ENCODE measurements around the gene TSEN54.

TSEN54 gene

GRCh38 chr17:75515496-75516254, 653 bp upstream of the TSEN54 start, which contains the start of gene CASKIN2:
TSS of gene CASKIN2 (minus strand) at chr17:75515537. CDS start at chr17:75513804, 1,733 bp downstream.
- H4K20me1 ChIP-seq (ENCODE audit: insufficient read depth, low read length): no peaks in the 10 kb centered on the region

GRCh38 chr17:75516619-75517296, 430 bp downstream of the TSEN54 start:
- Histone ChIP-seq H3K79me2 (ENCODE audit: low read length) (peaks cover 17% of the 10 kb centered on the region), H3K9ac (ENCODE audit: low read length) (peak overlapping the region; percentile 66; the same call in 1 of the 2 replicates), H3F3A (ENCODE audit: insufficient read depth, low read length) (peaks cover 7% of the 10 kb centered on the region; the same call in 1 of the 2 replicates), H3K9me2 (replicated peaks; ENCODE audit: insufficient read depth, low read length) (no peaks in the 10 kb centered on the region), H3K4me1 (ENCODE audit: low read length) (peaks cover 13% of the 10 kb centered on the region), H3K27me3 (replicated peaks; ENCODE audit: insufficient read depth, low read length) (no peaks in the 10 kb centered on the region), H3K36me3 (replicated peaks; ENCODE audit: insufficient read depth, low read length) (no peaks in the 10 kb centered on the region), H4K20me1 (ENCODE audit: insufficient read depth, low read length) (no peaks in the 10 kb centered on the region), H2AFZ (ENCODE audit: low read length) (peak overlapping the region; percentile 60), H3K4me2 (ENCODE audit: low read depth, low read length) (peak overlapping the region; percentile 76), H3K4me3 (ENCODE audit: low read length) (peak overlapping the region; percentile 93), H3K9me3 (replicated peaks; ENCODE audit: insufficient read depth, low read length) (no peaks in the 10 kb centered on the region), H3K27ac (ENCODE audit: low read length) (peak overlapping the region; percentile 37; the same call in 1 of the 2 replicates)
- TF ChIP-seq EZH2 (optimal IDR thresholded peaks at IDR 0.05; ENCODE audit: low read depth, low read length) (no peak), CTCF (IDR thresholded peaks at IDR 0.05; ENCODE audit: low read length) (no peak), EZH2phosphoT487 (IDR thresholded peaks at IDR 0.05; ENCODE audit: low read length) (no peak)
- peak; percentile 23 for DNase-seq

More at GRCh38 chr17:75515496-75516254, 653 bp upstream of the TSEN54 start, which contains the start of gene CASKIN2:
- TF ChIP-seq EZH2 (optimal IDR thresholded peaks at IDR 0.05; ENCODE audit: low read depth, low read length) (no peak), EZH2phosphoT487 (IDR thresholded peaks at IDR 0.05; ENCODE audit: low read length) (no peak), CTCF (IDR thresholded peaks at IDR 0.05; ENCODE audit: low read length) (peak; percentile 97)
- H3K9me3 ChIP-seq (replicated peaks; ENCODE audit: insufficient read depth, low read length): no peaks in the 10 kb centered on the region
- no peaks in the 10 kb centered on the region for H3K36me3 ChIP-seq (replicated peaks; ENCODE audit: insufficient read depth, low read length)
- peak within 1 kb of the TSS; percentile 79 for H2AFZ ChIP-seq (ENCODE audit: low read length)
- H3K4me3 ChIP-seq (ENCODE audit: low read length): peak within 1 kb of the TSS; percentile 63
- H3K4me2 ChIP-seq (ENCODE audit: low read depth, low read length): peak within 1 kb of the TSS; percentile 87
- no peaks in the 10 kb centered on the region for H3K9me2 ChIP-seq (replicated peaks; ENCODE audit: insufficient read depth, low read length)
- no peak within 1 kb of the TSS for H3K27ac ChIP-seq (ENCODE audit: low read length)
- DNase-seq: peak; percentile 86
- peak within 1 kb of the TSS; percentile 38; the same call in 1 of the 2 replicates for H3K9ac ChIP-seq (ENCODE audit: low read length)
- H3K79me2 ChIP-seq (ENCODE audit: low read length): peaks cover 17% of the 10 kb centered on the region
- H3K4me1 ChIP-seq (ENCODE audit: low read length): peaks cover 13% of the 10 kb centered on the region
- H3F3A ChIP-seq (ENCODE audit: insufficient read depth, low read length): peaks cover 7% of the 10 kb centered on the region; the same call in 1 of the 2 replicates
- no peaks in the 10 kb centered on the region for H3K27me3 ChIP-seq (replicated peaks; ENCODE audit: insufficient read depth, low read length)

- no peaks in the 10 kb centered on the region for H3K9me2 ChIP-seq (replicated peaks; ENCODE audit: insufficient read depth, low read length)
- H3K9me3 ChIP-seq (replicated peaks; ENCODE audit: insufficient read depth, low read length): no peaks in the 10 kb centered on the region
- peaks cover 13% of the 10 kb centered on the region for H3K4me1 ChIP-seq (ENCODE audit: low read length)
- peak; percentile 36 for DNase-seq
- peak overlapping the region; percentile 60 for H2AFZ ChIP-seq (ENCODE audit: low read length)
- peak overlapping the region; percentile 76 for H3K4me2 ChIP-seq (ENCODE audit: low read depth, low read length)
- peaks cover 7% of the 10 kb centered on the region; the same call in 1 of the 2 replicates for H3F3A ChIP-seq (ENCODE audit: insufficient read depth, low read length)
- no peak overlapping the region for H3K27ac ChIP-seq (ENCODE audit: low read length)
- H3K9ac ChIP-seq (ENCODE audit: low read length): peak overlapping the region; percentile 66; the same call in 1 of the 2 replicates
- H3K79me2 ChIP-seq (ENCODE audit: low read length): peaks cover 17% of the 10 kb centered on the region
- no peaks in the 10 kb centered on the region for H3K27me3 ChIP-seq (replicated peaks; ENCODE audit: insufficient read depth, low read length)
- H3K4me3 ChIP-seq (ENCODE audit: low read length): peak overlapping the region; percentile 93
- H3K36me3 ChIP-seq (replicated peaks; ENCODE audit: insufficient read depth, low read length): no peaks in the 10 kb centered on the region
- TF ChIP-seq EZH2phosphoT487 (IDR thresholded peaks at IDR 0.05; ENCODE audit: low read length) (no peak), EZH2 (optimal IDR thresholded peaks at IDR 0.05; ENCODE audit: low read depth, low read length) (no peak), CTCF (IDR thresholded peaks at IDR 0.05; ENCODE audit: low read length) (peak; percentile 40)
- no peaks in the 10 kb centered on the region for H4K20me1 ChIP-seq (ENCODE audit: insufficient read depth, low read length)
Measured at GRCh38 chr17:75517297-75517865, 1.1 kb downstream of the TSEN54 start.

All from MM.1S (cell line).